GM12873 (cell line): ENCODE measurements around the gene OR8G5.

Source experiments
- TF ChIP-seq, protein P1 (sequence below): IDR thresholded peaks from 2 replicates; pipeline ENCODE4 v1.5.1; 2012; ENCODE audit warnings: low read depth, mild to moderate bottlenecking, moderate library complexity, low read length, control low read depth; ENCODE audit not compliant: insufficient read depth; ENCODE audit errors: missing control alignments

The OR8G5 gene

DNA sequence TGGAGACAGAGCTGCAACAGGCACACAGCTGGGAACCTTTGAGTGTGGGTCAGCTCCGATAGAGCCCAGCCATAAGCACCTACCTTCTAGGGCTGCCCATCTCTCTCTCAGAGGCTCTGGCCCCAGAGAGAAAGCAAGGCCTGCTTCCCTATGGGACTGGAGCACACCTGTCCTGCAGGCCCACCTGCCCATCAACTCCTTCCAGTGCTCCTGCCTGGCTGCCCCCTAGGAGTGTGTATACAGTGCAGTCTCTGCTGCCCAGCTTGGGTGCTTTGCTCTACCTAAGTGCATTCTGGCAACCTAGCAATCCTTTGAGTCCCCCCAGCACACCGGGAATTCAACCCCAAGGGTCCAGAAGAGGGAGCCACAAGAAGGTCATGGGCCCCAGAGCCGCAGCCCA is 21.0 kb downstream of the OR8G5 start:
- TF ChIP-seq, protein P1, sequence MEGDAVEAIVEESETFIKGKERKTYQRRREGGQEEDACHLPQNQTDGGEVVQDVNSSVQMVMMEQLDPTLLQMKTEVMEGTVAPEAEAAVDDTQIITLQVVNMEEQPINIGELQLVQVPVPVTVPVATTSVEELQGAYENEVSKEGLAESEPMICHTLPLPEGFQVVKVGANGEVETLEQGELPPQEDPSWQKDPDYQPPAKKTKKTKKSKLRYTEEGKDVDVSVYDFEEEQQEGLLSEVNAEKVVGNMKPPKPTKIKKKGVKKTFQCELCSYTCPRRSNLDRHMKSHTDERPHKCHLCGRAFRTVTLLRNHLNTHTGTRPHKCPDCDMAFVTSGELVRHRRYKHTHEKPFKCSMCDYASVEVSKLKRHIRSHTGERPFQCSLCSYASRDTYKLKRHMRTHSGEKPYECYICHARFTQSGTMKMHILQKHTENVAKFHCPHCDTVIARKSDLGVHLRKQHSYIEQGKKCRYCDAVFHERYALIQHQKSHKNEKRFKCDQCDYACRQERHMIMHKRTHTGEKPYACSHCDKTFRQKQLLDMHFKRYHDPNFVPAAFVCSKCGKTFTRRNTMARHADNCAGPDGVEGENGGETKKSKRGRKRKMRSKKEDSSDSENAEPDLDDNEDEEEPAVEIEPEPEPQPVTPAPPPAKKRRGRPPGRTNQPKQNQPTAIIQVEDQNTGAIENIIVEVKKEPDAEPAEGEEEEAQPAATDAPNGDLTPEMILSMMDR = no peak

DNA sequence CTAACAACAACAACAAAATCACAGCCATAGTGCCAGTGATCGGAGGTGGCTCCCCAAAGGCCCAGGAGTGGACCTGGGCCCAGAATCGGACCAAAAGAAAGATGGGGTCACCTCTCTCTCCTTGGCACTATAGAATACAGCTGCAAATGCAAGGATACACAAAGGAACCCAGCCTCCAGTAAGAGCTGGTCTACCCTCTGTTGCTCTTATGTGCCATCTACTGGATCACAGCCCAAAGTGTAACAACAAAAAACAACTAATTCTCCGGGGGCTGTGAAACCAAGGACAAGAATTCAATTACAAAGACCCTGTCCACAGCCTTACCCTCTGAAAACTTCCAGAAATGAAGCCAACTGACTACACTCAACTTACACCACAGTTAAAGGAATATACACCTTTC is 21.6 kb downstream of the OR8G5 start:
- TF ChIP-seq, protein P1 = peak; percentile 23

DNA sequence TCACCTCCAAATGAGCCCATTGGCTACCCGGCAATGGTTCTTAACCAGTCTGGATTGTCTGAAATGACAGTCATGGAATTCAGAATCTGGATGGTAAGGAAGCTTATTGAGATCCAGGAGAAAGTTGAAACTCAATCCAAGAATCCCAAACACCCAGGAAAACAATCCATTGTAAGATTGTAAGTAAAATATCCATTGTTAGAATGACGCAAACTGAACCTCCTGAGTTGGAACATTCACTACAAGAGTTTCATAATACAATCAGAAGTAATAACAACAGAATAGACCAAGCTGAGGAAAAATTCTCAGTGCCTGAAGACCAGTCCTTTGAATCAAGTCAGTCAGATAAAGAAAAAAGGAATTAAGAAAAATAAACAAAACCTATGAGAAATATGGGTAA is 22.1 kb downstream of the OR8G5 start:
- TF ChIP-seq, protein P1 = no peak

DNA sequence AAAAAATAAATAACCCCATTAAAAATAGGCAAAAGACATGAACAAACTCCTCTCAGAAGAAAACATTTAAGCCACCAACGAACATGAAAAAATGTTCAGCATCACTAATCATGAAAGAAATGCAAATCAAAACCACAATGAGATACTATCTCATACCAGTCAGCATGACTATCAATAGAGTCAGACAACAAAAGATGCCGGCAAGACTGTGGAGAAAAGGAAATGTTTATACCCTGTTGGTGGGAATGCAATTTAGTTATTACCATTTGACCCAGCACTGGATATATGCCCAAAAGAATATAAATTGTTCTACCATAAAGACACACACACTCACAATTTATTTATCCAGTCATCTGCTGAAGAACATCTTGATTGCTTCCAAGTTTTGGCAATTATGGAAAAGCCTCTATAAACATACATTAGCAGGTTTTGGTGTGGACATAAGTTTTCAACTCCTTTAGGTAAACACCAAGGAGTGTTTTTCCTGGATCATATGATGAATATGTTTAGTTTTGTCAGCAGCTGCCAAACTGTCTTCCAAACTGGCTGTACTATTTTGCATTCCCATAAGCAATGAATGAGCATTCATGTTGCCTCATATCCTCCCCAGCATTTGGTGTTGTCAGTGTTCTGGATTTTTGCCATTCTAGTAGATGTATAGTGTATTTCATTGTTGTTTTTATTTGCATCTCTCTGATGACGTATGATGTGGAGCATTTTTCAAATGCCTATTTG is 29.6 kb downstream of the OR8G5 start:
- TF ChIP-seq, protein P1 = no peak

DNA sequence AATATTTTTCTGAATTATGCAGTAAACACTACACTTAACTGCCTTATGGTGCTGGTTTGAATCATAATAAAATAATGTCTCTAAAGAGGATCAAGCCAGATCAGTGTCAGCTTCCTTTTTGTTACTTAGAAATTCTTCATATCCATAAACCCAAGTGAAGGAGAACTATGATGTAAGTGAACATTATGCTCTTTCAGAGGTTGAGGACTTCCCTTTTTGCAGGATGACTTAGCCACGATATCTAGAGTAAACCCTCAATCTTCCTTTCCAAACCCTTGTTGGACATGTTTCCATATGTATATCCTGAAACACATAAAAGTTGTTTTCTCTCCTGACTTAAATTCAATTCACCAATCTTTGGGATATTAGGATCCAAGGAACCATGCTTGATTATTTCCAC is 38.5 kb downstream of the OR8G5 start:
- TF ChIP-seq, protein P1 = no peak

DNA sequence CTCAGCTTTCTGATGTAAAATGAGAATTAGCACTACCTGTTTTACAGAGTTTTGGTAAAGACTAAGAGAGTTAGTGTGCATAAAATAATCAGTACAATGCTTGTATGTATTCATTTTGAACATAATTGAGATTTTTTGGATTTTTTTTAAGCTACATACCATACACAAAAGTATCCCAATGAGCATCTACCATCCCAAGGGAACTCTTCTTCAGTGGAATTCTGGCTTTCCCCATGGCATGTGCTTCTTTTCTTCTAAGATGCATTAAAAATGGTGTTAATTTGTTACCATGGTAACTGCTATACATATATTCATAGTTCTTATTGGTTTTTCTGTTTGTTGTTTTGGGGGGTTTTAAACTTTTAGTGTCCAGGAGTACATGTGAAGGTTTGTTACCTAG is 39.8 kb downstream of the OR8G5 start:
- TF ChIP-seq, protein P1 = no peak

DNA sequence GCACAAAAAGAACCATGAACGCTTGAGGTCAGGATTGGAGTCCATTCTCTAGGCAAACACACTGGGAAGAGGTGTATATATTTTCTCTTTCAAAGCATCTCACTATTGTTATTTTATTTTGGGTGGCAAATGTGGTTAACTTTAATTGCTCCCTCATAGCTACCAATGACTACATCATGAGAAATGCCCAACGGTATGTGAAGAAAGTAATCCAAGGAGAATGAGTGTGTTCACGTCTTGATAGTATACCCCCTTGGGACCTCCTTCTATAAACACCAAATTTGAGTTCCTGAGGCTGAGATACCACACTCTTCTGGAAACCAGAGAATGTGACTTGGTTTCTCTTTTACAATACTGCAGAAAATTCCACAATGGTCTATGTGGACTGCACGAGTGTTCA is 41.7 kb downstream of the OR8G5 start:
- TF ChIP-seq, protein P1 = no peak
